Large intestine (tissue), 3 donors: ENCODE measurements around the gene FGD5. TPM values are rescaled to one million over a fixed set of nuclear protein-coding genes. Genes with fewer than 3 reads are reported as not detected.

ENCODE experiments used
- DNase-seq, 2 donors: peaks; one replicate each; pipeline versions ENCODE4 v3.0.0 to v3.0.0-alpha.2; 2013
- H3K27ac ChIP-seq: one replicate; pipeline ENCODE4 v1.5.1; 2013; ENCODE audit warnings: low read length
- H3K27me3 ChIP-seq: 2 replicates; pipeline ENCODE4 v1.6.1; 2013; ENCODE audit warnings: low read length; ENCODE audit not compliant: control insufficient read depth, insufficient read depth
- H3K36me3 ChIP-seq: 2 replicates; pipeline ENCODE4 v1.6.1; 2013; ENCODE audit warnings: low read length; ENCODE audit not compliant: control insufficient read depth, insufficient read depth
- H3K4me1 ChIP-seq: one replicate; pipeline ENCODE4 v1.6.1; 2013; ENCODE audit warnings: low read length; ENCODE audit not compliant: control insufficient read depth, insufficient read depth
- H3K4me3 ChIP-seq: one replicate; pipeline ENCODE4 v1.5.1; 2013; ENCODE audit warnings: low read length
- H3K9me3 ChIP-seq: one replicate; pipeline ENCODE4 v1.6.1; 2013; ENCODE audit warnings: mild to moderate bottlenecking, low read depth, low read length, moderate library complexity; ENCODE audit not compliant: control insufficient read depth
- WGBS: methylation state at CpG from one replicate; pipeline ENCODE4 v1.1.5; 2013; ENCODE audit warnings: low lambda C conversion rate; ENCODE audit not compliant: insufficient coverage; 5-methylcytosine and 5-hydroxymethylcytosine counted together
- polyA plus RNA-seq: library from polyadenylated mRNA; unstranded; fragments of 120-200 nt; gene quantifications from one replicate; pipeline ENCODE4 v1.2.1, GENCODE V29; 2013

FGD5 gene
- polyA plus RNA-seq, 1 donor = 6.3 TPM

DNA sequence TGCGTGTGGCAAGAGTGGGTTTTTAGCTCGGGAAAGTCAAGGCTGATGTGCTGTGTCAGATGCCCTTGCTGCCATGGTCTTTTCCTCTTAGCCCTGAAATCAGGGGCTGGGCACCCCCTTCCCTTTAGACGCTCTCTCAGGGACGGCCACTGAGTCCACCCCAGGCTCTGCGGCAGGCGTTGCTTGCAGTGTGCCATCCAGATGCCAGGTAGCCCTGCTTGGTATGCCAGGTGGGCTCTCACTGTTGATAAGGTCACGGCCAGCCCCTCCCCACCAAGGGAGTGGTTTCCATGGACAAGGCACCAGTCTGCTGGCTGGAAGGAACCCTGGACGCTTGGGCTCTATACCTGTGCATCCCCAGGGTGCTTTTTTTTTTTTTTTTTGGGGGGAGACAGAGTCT, 24.6 kb downstream of the FGD5 start:
- WGBS = no CpG with 5 or more reads among the region's 8 CpGs
- H3K9me3 ChIP-seq = no peaks in the 10 kb centered on the region
- DNase-seq = no peak
- no peaks in the 10 kb centered on the region for H3K36me3 ChIP-seq
- peaks cover 18% of the 10 kb centered on the region for H3K4me1 ChIP-seq
- no peak overlapping the region for H3K27ac ChIP-seq
- no peak overlapping the region for H3K4me3 ChIP-seq
- H3K27me3 ChIP-seq = no peaks in the 10 kb centered on the region

DNA sequence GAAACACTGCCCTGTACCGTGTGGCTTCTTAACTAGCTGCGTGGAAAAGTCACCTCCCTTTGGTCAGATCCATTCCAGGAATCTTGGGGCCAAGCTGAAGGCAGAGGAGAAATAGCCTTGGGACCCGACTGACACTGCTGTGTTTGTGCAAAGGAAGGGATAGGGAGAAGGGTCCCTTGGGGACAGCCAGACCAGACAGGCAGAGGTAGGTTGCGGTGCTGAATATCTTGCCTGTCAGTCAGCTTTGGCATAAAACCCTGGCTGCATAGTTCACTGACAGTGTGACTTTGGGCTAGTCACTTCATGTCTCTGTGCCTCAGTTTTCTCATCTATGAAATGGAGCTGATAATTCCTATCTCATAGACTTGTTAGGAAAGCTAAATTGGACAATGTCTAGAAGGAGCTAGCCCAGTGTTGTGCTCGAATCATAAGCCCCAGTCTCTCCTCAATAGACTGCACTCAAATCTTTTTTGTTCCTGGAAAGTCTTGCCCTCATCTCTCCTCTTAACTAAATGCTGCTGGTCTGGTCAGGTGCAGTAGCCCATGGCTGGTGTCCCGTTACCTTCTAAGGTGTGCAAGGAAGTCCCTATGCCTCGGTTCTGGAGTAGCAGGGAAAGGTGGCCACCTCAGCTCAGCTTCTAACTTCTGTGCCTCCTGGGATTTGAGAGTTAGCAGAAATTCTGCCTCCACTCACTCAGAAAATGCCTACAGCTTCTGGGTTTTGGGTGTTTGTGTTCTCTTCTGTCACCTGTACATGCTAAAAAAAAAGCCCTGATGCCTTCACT, 25.8 kb downstream of the FGD5 start:
- Histone ChIP-seq H3K27ac (no peak overlapping the region), H3K36me3 (no peaks in the 10 kb centered on the region), H3K4me3 (no peak overlapping the region), H3K9me3 (no peaks in the 10 kb centered on the region), H3K4me1 (peaks cover 19% of the 10 kb centered on the region), H3K27me3 (no peaks in the 10 kb centered on the region)
- no peak for DNase-seq
- WGBS = no CpG with 5 or more reads among the region's 7 CpGs

DNA sequence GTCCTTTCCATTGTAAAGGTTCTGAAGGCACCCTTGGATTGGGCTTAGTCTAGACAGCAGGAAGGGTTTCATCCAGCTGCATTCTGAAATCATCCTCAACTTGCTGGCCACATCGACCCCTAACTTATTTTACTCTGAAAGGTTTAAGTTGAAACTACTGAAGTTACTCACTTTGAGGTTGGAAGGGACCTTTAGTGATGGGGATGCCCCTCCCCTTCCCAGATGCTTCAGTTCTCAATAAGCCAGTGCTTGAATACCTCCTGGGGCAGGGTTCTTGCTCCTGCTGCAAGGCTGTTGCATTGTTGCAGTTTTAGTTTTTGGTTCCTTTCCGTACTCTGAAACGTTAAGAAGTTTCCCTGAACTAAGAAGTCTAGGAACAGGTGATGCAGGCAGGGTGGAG, 26.4 kb downstream of the FGD5 start:
- no peaks in the 10 kb centered on the region for H3K36me3 ChIP-seq
- no peak overlapping the region for H3K27ac ChIP-seq
- H3K4me3 ChIP-seq = no peak overlapping the region
- no peaks in the 10 kb centered on the region for H3K9me3 ChIP-seq
- no peaks in the 10 kb centered on the region for H3K27me3 ChIP-seq
- no peak for DNase-seq
- H3K4me1 ChIP-seq = peaks cover 19% of the 10 kb centered on the region
- no CpG with 5 or more reads among the region's 3 CpGs for WGBS

DNA sequence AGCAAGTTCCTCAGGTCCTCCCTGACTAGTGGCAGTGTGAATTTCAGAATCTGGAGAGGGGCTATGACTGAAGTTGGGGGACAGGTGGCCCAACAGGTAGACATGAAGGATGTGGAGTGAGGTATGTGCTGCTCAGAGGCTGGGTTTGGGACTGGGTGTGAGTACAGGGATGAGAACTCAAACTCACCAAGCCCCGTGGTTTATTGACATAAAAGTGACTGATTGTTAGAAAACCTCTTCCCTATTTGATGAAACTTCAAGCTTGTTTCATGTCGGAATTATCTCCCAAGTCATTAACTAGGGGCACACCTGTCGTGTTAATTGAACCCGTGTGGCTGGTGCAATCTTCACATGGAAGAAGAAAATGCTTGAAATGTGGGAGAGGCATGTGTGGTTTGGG, 27.1 kb downstream of the FGD5 start:
- H3K27ac ChIP-seq = no peak overlapping the region
- peaks cover 19% of the 10 kb centered on the region for H3K4me1 ChIP-seq
- no peak overlapping the region for H3K4me3 ChIP-seq
- no peaks in the 10 kb centered on the region for H3K27me3 ChIP-seq
- WGBS = no CpG with 5 or more reads among the region's 4 CpGs
- no peaks in the 10 kb centered on the region for H3K36me3 ChIP-seq
- peak in 1 of 2 donors; percentile 14 for DNase-seq
- no peaks in the 10 kb centered on the region for H3K9me3 ChIP-seq

DNA sequence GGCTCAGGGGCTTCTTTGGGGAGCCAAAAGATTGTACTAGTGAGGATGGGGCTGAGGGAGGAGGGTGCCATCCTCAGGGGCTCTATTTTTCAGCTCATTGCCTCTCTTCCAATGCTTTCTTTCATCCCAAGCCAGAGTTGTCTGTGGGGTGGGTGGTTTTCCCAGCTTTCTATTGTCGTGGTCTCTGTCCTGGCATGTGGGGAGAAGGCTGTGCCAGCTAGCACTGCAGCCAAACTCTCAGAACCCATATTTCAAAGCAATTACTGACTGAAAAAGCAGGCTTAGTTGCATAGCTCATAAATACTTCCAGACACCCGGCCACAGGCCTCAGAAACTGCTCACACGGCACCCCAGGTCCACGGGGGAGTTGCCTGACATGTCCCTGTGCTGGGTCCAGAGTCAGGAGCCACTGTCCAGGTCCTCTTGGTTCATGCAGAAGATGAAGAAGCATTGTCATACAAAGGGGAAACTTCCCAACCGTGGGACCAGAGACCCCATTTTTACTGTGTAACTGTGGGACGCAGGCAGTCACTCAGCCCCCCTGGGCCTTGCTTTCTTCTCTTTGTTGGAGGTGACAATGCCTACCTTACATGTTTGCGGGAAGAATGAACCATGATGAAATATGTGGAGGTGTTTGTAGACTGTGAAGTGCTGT, 27.6 kb downstream of the FGD5 start:
- H3K4me1 ChIP-seq = peaks cover 19% of the 10 kb centered on the region
- H3K9me3 ChIP-seq = no peaks in the 10 kb centered on the region
- DNase-seq = peak; percentile 23 to 33
- no CpG with 5 or more reads among the region's 7 CpGs for WGBS
- no peaks in the 10 kb centered on the region for H3K36me3 ChIP-seq
- no peak overlapping the region for H3K4me3 ChIP-seq
- no peaks in the 10 kb centered on the region for H3K27me3 ChIP-seq
- H3K27ac ChIP-seq = no peak overlapping the region

DNA sequence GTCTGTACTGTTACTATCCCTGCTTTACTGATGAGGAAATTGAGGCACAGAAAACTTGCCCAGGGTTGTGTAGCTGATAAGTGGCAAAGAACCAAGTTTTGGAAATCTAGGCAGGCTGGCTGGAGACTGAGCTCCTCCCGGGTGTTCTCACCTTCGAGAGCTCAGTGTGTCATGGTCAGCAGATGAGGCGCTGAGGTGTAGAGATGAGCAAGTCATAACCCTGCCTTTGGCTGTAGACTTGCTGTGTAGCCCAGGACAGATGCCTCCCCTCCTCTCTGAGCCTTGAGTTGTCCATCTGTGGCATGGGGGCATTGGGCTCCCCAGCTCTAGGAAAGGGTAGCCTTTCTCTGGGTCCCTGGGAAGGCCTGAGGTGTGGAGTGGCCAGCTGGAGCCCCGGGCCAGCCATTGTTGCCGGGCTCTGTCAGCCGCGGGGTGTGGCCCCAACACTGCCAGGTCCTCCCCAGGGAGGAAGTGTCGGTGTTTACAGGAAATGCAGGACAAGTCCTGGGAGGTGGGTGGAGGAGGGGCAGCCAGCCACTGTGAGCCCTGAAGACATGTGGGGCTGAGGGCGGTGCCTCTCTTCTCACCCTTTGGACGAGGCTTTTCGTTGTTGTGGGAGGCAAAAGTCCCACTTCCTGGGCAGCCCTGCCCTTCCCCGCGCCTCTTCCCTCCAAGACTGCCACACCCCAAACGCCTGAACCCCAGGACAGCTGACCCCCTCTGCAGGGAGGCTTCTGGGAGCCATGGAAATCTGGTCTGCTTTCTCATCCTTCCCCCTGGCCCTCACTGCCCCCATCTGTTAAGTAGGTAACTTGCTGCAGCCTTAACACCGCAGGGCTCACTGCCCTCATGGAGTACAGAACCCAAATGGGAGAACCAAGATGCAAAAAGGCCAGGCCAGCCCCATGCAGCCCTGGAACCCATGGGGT, 29.1 kb downstream of the FGD5 start:
- WGBS = no CpG with 5 or more reads among the region's 15 CpGs
- H3K36me3 ChIP-seq = no peaks in the 10 kb centered on the region
- no peaks in the 10 kb centered on the region for H3K27me3 ChIP-seq
- peaks cover 19% of the 10 kb centered on the region for H3K4me1 ChIP-seq
- DNase-seq = peak; percentile 69 to 87
- H3K27ac ChIP-seq = no peak overlapping the region
- H3K9me3 ChIP-seq = no peaks in the 10 kb centered on the region
- no peak overlapping the region for H3K4me3 ChIP-seq

DNA sequence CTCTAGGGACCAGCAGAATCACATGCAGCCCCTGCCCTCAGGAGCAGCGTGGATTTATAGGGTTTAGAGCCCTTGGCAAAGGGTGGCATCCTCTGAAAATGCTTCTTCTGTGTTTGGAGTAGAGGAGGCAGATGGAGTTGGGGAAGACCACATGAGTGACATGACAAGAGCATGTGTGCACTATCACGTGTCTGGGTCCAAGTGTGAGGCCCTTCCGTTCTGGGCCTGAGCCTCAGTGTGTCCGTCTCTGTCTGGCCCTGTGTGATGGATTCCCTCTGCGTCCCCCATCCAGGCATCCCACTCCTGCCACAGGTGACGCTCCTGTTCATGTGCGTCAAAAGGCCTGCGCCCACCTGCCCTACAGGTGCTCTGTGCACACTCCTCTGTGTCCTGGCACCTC, 30.1 kb downstream of the FGD5 start:
- WGBS = no CpG with 5 or more reads among the region's 8 CpGs
- Histone ChIP-seq H3K9me3 (no peaks in the 10 kb centered on the region), H3K36me3 (no peaks in the 10 kb centered on the region), H3K4me3 (no peak overlapping the region), H3K27me3 (no peaks in the 10 kb centered on the region), H3K27ac (no peak overlapping the region), H3K4me1 (peaks cover 19% of the 10 kb centered on the region)
- DNase-seq = no peak

DNA sequence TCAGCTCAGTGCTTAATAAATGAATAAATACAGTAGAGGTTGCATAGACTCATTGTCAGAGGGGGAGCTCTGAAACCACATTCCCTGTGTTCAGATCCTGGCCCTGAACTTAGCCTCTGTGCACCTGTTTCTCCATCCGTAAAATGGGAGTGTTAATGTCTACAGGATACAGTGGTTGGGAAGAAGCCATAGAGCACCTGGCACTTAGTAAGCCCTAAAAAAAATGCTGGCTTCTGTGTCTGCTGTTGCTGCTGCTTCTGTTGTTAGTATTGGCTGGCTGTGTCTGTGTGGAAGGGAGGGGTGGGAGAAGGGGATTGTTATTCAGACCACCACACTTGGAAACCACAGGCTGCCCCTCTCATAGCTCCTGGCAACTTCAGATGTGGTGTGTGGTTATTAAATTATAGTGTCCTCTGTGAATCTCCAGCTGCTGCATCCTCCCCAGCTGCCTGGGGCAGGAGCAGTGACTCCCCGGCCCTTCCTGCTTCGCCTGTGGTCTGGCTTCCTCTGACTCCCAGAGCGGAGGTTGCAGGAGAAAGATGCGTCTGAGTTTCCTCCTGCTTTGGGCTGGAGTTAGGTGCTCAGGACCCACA, 31.0 kb downstream of the FGD5 start:
- Histone ChIP-seq H3K4me3 (no peak overlapping the region), H3K4me1 (peaks cover 19% of the 10 kb centered on the region), H3K36me3 (no peaks in the 10 kb centered on the region), H3K9me3 (no peaks in the 10 kb centered on the region), H3K27ac (no peak overlapping the region), H3K27me3 (no peaks in the 10 kb centered on the region)
- WGBS = no CpG with 5 or more reads among the region's 5 CpGs
- DNase-seq = peak in 1 of 2 donors; percentile 26

- H3K4me1 ChIP-seq = peaks cover 10% of the 10 kb centered on the region
- DNase-seq = no peak
- WGBS = 100% methylated on average over 3 of the region's 5 CpGs
- no peaks in the 10 kb centered on the region for H3K27me3 ChIP-seq
- H3K36me3 ChIP-seq = no peaks in the 10 kb centered on the region
- H3K27ac ChIP-seq = no peak overlapping the region
- H3K4me3 ChIP-seq = no peak overlapping the region
- peaks cover 4% of the 10 kb centered on the region for H3K9me3 ChIP-seq
Measured at GRCh38 chr3:14852058-14852594, 33.4 kb downstream of the FGD5 start.

GRCh38 chr3:14852717-14853116, 34.0 kb downstream of the FGD5 start:
- DNase-seq = no peak
- H3K27me3 ChIP-seq = no peaks in the 10 kb centered on the region
- H3K27ac ChIP-seq = no peak overlapping the region
- no peaks in the 10 kb centered on the region for H3K36me3 ChIP-seq
- H3K4me1 ChIP-seq = peaks cover 7% of the 10 kb centered on the region
- peaks cover 4% of the 10 kb centered on the region for H3K9me3 ChIP-seq
- H3K4me3 ChIP-seq = no peak overlapping the region
- WGBS = no CpG with 5 or more reads among the region's 10 CpGs
